GM23248 (cell line): ENCODE data around the gene BMP8A. TPM values are rescaled to one million over a fixed set of nuclear protein-coding genes. Genes with fewer than 3 reads are reported as not detected.

Source experiments
- DNase-seq: peaks from one replicate; pipeline ENCODE4 v3.0.0-alpha.2; 2015
- H2AFZ ChIP-seq: fragments of 200-600 bp; sonication (generic); 2 replicates; pipeline ENCODE4 v1.6.1; 2016; ENCODE audit warnings: antibody characterized with exemption
- H3F3A ChIP-seq: fragments of 200-600 bp; sonication (generic); 2 replicates; pipeline ENCODE4 v1.6.1; 2016; ENCODE audit warnings: mild to moderate bottlenecking, antibody characterized with exemption, mixed run types; ENCODE audit not compliant: insufficient read depth
- H3K27ac ChIP-seq: fragments of 200-600 bp; sonication (generic); 2 replicates; pipeline ENCODE4 v1.5.1; 2016; ENCODE audit warnings: mild to moderate bottlenecking
- H3K27me3 ChIP-seq: fragments of 200-600 bp; sonication (generic); replicated peaks from 2 replicates; pipeline ENCODE4 v1.6.1; 2016; ENCODE audit warnings: mild to moderate bottlenecking; ENCODE audit not compliant: insufficient read depth
- H3K36me3 ChIP-seq: fragments of 200-600 bp; sonication (generic); 2 replicates; pipeline ENCODE4 v1.6.1; 2016; ENCODE audit warnings: low read depth, mild to moderate bottlenecking
- H3K4me1 ChIP-seq: fragments of 200-600 bp; sonication (generic); 2 replicates; pipeline ENCODE4 v1.6.1; 2016; ENCODE audit warnings: mild to moderate bottlenecking; ENCODE audit not compliant: insufficient read depth
- H3K4me2 ChIP-seq: fragments of 200-600 bp; sonication (generic); one replicate; pipeline ENCODE4 v1.6.1; 2016; ENCODE audit warnings: mild to moderate bottlenecking; ENCODE audit not compliant: unreplicated experiment
- H3K4me3 ChIP-seq: fragments of 200-600 bp; sonication (generic); 2 replicates; pipeline ENCODE4 v1.5.1; 2016; ENCODE audit warnings: mild to moderate bottlenecking
- H3K79me2 ChIP-seq: fragments of 200-600 bp; sonication (generic); 2 replicates; pipeline ENCODE4 v1.6.1; 2016; ENCODE audit warnings: mild to moderate bottlenecking; ENCODE audit not compliant: insufficient read depth
- H3K9ac ChIP-seq: fragments of 200-600 bp; sonication (generic); 2 replicates; pipeline ENCODE4 v1.6.1; 2016; ENCODE audit warnings: mild to moderate bottlenecking
- H3K9me2 ChIP-seq: fragments of 200-600 bp; sonication (generic); 2 replicates; pipeline ENCODE4 v1.6.1; 2016; ENCODE audit warnings: mixed run types, mild to moderate bottlenecking, moderate library complexity; ENCODE audit not compliant: insufficient read depth
- H3K9me3 ChIP-seq: fragments of 200-600 bp; sonication (generic); one replicate; pipeline ENCODE4 v1.6.1; 2017; ENCODE audit warnings: low read depth
- H4K20me1 ChIP-seq: fragments of 200-600 bp; sonication (generic); 2 replicates; pipeline ENCODE4 v1.6.0; 2016; ENCODE audit not compliant: insufficient read depth
- EZH2 ChIP-seq: fragments of 200-600 bp; sonication (generic); IDR thresholded peaks from 2 replicates; pipeline ENCODE4 v1.6.1; 2018; ENCODE audit warnings: antibody characterized with exemption, mild to moderate bottlenecking; ENCODE audit not compliant: insufficient read depth, poor library complexity, severe bottlenecking
- EZH2phosphoT487 ChIP-seq: fragments of 200-600 bp; sonication (generic); IDR thresholded peaks from 2 replicates; pipeline ENCODE4 v1.6.1; 2018; ENCODE audit warnings: antibody characterized with exemption, moderate library complexity, mild to moderate bottlenecking, low read depth; ENCODE audit not compliant: insufficient read depth
- WGBS, 2 experiments: methylation state at CpG; one replicate each; pipeline ENCODE4 v1.1.6; 2015 to 2017; ENCODE audit warnings: low lambda C conversion rate in 2 of 2, low coverage in 1 of 2; ENCODE audit errors: missing lambda C conversion rate in 2 of 2; 5-methylcytosine and 5-hydroxymethylcytosine counted together
- in situ Hi-C: fragments of 300-500 bp; cut with MboI; formaldehyde crosslinking; loops from 2 replicates; pipeline ENCODE4 v1.15.0; 2020
- polyA plus RNA-seq: library from polyadenylated mRNA; unstranded; fragments of >200 nt; fragmentation: Nextera tagmentation; extraction: Ambion mirVana; gene quantifications from 2 replicates; pipeline ENCODE4 v1.2.1, GENCODE V29; 2016
- total RNA-seq: library from RNA; depleted of rRNA; stranded (reverse); fragments of >200 nt; shearing (Covaris generic); gene quantifications from 2 replicates; pipeline ENCODE4 v1.2.3, GENCODE V29; 2014

Gene BMP8A
- total and polyA plus RNA-seq, 2 experiments from 2014 or later = not detected

- in situ Hi-C loops = no loop called here
- H4K20me1 ChIP-seq = no peaks in the 10 kb centered on the region
- H3K4me2 ChIP-seq = no peak overlapping the region
- 96 to 97% methylated on average over 7 of the region's 7 CpGs for WGBS, 2 experiments
- H2AFZ ChIP-seq = no peak overlapping the region
- peaks cover 43% of the 10 kb centered on the region; the same call in 1 of the 2 replicates for H3F3A ChIP-seq
- H3K9me3 ChIP-seq = no peaks in the 10 kb centered on the region
- H3K79me2 ChIP-seq = peaks cover 47% of the 10 kb centered on the region
- H3K27me3 ChIP-seq = no peaks in the 10 kb centered on the region
- H3K4me3 ChIP-seq = no peak overlapping the region
- no peaks in the 10 kb centered on the region for H3K9me2 ChIP-seq
- H3K4me1 ChIP-seq = no peaks in the 10 kb centered on the region
- TF ChIP-seq EZH2phosphoT487 = no peak
- no peak for DNase-seq
- H3K36me3 ChIP-seq = peaks cover 88% of the 10 kb centered on the region
- H3K9ac ChIP-seq = no peak overlapping the region
- no peak overlapping the region for H3K27ac ChIP-seq
Measured at GRCh38 chr1:39564340-39564739, 72.9 kb downstream of the BMP8A start.

- Histone ChIP-seq H3K9me2 (no peaks in the 10 kb centered on the region), H3K27me3 (no peaks in the 10 kb centered on the region), H3K79me2 (peaks cover 53% of the 10 kb centered on the region), H3F3A (peaks cover 42% of the 10 kb centered on the region; the same call in 1 of the 2 replicates), H3K27ac (no peak overlapping the region), H2AFZ (no peak overlapping the region), H3K9me3 (no peaks in the 10 kb centered on the region), H3K9ac (no peak overlapping the region), H3K4me3 (no peak overlapping the region), H3K36me3 (peaks cover 93% of the 10 kb centered on the region), H3K4me1 (no peaks in the 10 kb centered on the region), H4K20me1 (no peaks in the 10 kb centered on the region), H3K4me2 (no peak overlapping the region)
- no peak for DNase-seq
- no peak for TF ChIP-seq EZH2phosphoT487
- no peak for TF ChIP-seq EZH2
- WGBS, 2 experiments = 95 to 96% methylated on average over 6 of the region's 6 CpGs
- in situ Hi-C loops = no loop called here
Measured at GRCh38 chr1:39564941-39565340, 73.5 kb downstream of the BMP8A start.

GRCh38 chr1:39566441-39567137, 75.2 kb downstream of the BMP8A start:
- Histone ChIP-seq H4K20me1 (no peaks in the 10 kb centered on the region), H3F3A (peaks cover 26% of the 10 kb centered on the region; the same call in 1 of the 2 replicates), H3K4me3 (no peak overlapping the region), H3K9me2 (no peaks in the 10 kb centered on the region), H3K79me2 (peaks cover 69% of the 10 kb centered on the region), H2AFZ (no peak overlapping the region), H3K9me3 (no peaks in the 10 kb centered on the region), H3K27ac (no peak overlapping the region), H3K4me2 (no peak overlapping the region), H3K36me3 (peaks cover 93% of the 10 kb centered on the region), H3K4me1 (no peaks in the 10 kb centered on the region), H3K27me3 (no peaks in the 10 kb centered on the region), H3K9ac (no peak overlapping the region)
- no peak for DNase-seq
- TF ChIP-seq EZH2 (no peak), EZH2phosphoT487 (no peak)
- in situ Hi-C loops = no loop called here
- 86 to 87% methylated on average over 5 of the region's 5 CpGs for WGBS, 2 experiments

GRCh38 chr1:39567302-39567701, 75.9 kb downstream of the BMP8A start:
- H3K4me1 ChIP-seq = no peaks in the 10 kb centered on the region
- H3K9ac ChIP-seq = no peak overlapping the region
- in situ Hi-C loops = no loop called here
- no peaks in the 10 kb centered on the region for H3K9me2 ChIP-seq
- peaks cover 93% of the 10 kb centered on the region for H3K36me3 ChIP-seq
- DNase-seq = no peak
- peaks cover 20% of the 10 kb centered on the region; the same call in 1 of the 2 replicates for H3F3A ChIP-seq
- 96 to 97% methylated on average over 3 of the region's 3 CpGs for WGBS, 2 experiments
- no peaks in the 10 kb centered on the region for H3K9me3 ChIP-seq
- no peaks in the 10 kb centered on the region for H3K27me3 ChIP-seq
- H2AFZ ChIP-seq = no peak overlapping the region
- H3K79me2 ChIP-seq = peaks cover 76% of the 10 kb centered on the region
- no peak for TF ChIP-seq EZH2phosphoT487
- no peak for TF ChIP-seq EZH2
- H3K4me3 ChIP-seq = no peak overlapping the region
- H3K27ac ChIP-seq = no peak overlapping the region
- H4K20me1 ChIP-seq = peaks cover 7% of the 10 kb centered on the region; the same call in 1 of the 2 replicates
- H3K4me2 ChIP-seq = no peak overlapping the region
